CD4-positive, alpha-beta T cell treated with Interleukin-4 for 1 hour (primary cell): ENCODE data around the gene RTL3.

Source experiments
- DNase-seq, 2 donors: peaks; one replicate each; pipeline ENCODE4 v3.0.0-alpha.2; 2020 to 2022

RTL3 gene

GRCh38 chrX:78618987-78619386, 40.1 kb downstream of the RTL3 start:
- DNase-seq = no peak

GRCh38 chrX:78614264-78614663, 44.9 kb downstream of the RTL3 start:
- DNase-seq = no peak
